Activated T-helper 1 cell treated with anti-CD3 and anti-CD28 coated beads, Interleukin-12 subunit alpha, Interleukin-12 subunit beta, Interleukin-2, Interleukin-4 antibody, amounts not matched to agents 30 ng/mL and 10 ng/mL and 1 ng/mL, durations not matched to agents 14 hours and 24 hours and 36 hours (primary cell): ENCODE results near the gene SPTBN1. TPM values are rescaled to one million over a fixed set of nuclear protein-coding genes. Genes with fewer than 3 reads are reported as not detected.

ENCODE experiments used
- DNase-seq: peaks from one replicate; pipeline ENCODE4 v3.0.0; 2021; ENCODE audit warnings: low spot score
- H3K27ac Mint-ChIP-seq: one replicate; pipeline ENCODE4 v1.8.0; 2021; ENCODE audit warnings: mild to moderate bottlenecking, mixed read lengths
- H3K27me3 Mint-ChIP-seq: one replicate; pipeline ENCODE4 v1.8.0; 2022; ENCODE audit warnings: mild to moderate bottlenecking, moderate library complexity, mixed read lengths; ENCODE audit not compliant: insufficient read depth
- H3K36me3 Mint-ChIP-seq: one replicate; pipeline ENCODE4 v1.8.0; 2021; ENCODE audit warnings: low read depth, mixed read lengths
- H3K4me1 Mint-ChIP-seq: one replicate; pipeline ENCODE4 v1.8.0; 2021; ENCODE audit warnings: low read depth, mixed read lengths
- H3K4me3 Mint-ChIP-seq: one replicate; pipeline ENCODE4 v1.8.0; 2021; ENCODE audit warnings: mild to moderate bottlenecking, moderate library complexity, mixed read lengths
- H3K9me3 Mint-ChIP-seq: one replicate; pipeline ENCODE4 v1.8.0; 2021; ENCODE audit warnings: mixed read lengths
- intact Hi-C: fragments of 100-400 bp; cut with micrococcal nuclease; formaldehyde crosslinking; loops from one replicate; pipeline ENCODE4 v1.15.1; 2024
- total RNA-seq: library from RNA; stranded (reverse); gene quantifications from 2 replicates; pipeline ENCODE4 v1.2.3, GENCODE V29; 2022

Gene SPTBN1
- total RNA-seq, 1 donor from 2014 or later = 64.2 TPM

- DNase-seq = no peak
- no peaks in the 10 kb centered on the region for H3K9me3 Mint-ChIP-seq
- peaks cover 67% of the 10 kb centered on the region for H3K36me3 Mint-ChIP-seq
- H3K27ac Mint-ChIP-seq = peak overlapping the region; percentile 14
- intact Hi-C loops = loop anchor here (1.0 kb wide), 1 partner anchor 9 kb away; no protein-coding TSS in a partner anchor
- H3K27me3 Mint-ChIP-seq = no peaks in the 10 kb centered on the region
- peaks cover 63% of the 10 kb centered on the region for H3K4me1 Mint-ChIP-seq
- no peak overlapping the region for H3K4me3 Mint-ChIP-seq
Measured at GRCh38 chr2:54615832-54616534, 159.9 kb downstream of the SPTBN1 start.

- Mint-ChIP-seq H3K4me1 (peaks cover 54% of the 10 kb centered on the region), H3K4me3 (no peak overlapping the region), H3K9me3 (no peaks in the 10 kb centered on the region), H3K27ac (no peak overlapping the region), H3K36me3 (peaks cover 69% of the 10 kb centered on the region), H3K27me3 (no peaks in the 10 kb centered on the region)
- DNase-seq = no peak
- intact Hi-C loops = no loop called here
Measured at GRCh38 chr2:54617409-54617808, 161.3 kb downstream of the SPTBN1 start.

- no peak for DNase-seq
- intact Hi-C loops = no loop called here
- Mint-ChIP-seq H3K36me3 (peaks cover 67% of the 10 kb centered on the region), H3K9me3 (no peaks in the 10 kb centered on the region), H3K4me3 (no peak overlapping the region), H3K4me1 (peaks cover 43% of the 10 kb centered on the region), H3K27me3 (no peaks in the 10 kb centered on the region), H3K27ac (peak overlapping the region; percentile 14)
Measured at GRCh38 chr2:54618646-54619565, 162.8 kb downstream of the SPTBN1 start.

DNA sequence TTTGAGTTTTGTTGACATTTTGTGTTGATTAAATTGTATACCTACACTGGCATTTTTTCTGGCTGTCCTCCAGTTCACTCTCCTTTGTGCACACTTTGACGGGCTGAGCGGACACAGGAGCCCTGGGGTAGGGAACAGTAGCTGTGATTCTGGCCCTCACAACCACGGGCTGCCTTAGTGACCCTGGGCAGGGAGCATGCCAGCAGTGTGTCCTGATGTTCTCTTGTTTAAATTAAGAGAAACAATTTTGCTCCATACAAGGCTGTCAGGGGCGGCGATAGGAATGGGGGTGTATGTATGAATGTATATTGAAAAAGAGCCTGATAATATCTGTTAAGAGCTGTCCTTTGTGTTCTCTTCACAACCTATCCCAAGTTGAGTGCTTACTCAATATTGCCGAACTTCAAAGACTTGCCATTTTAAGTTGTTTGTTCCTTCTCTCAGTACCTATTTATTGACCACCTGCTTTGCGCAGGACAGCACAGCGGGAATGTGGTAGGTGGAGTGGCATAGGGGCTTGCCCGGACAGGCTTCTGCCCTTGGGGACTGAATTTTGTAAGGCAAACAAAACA, 163.6 kb downstream of the SPTBN1 start:
- H3K4me3 Mint-ChIP-seq = no peak overlapping the region
- no peak for DNase-seq
- H3K36me3 Mint-ChIP-seq = peaks cover 68% of the 10 kb centered on the region
- no peaks in the 10 kb centered on the region for H3K9me3 Mint-ChIP-seq
- peaks cover 38% of the 10 kb centered on the region for H3K4me1 Mint-ChIP-seq
- no peak overlapping the region for H3K27ac Mint-ChIP-seq
- intact Hi-C loops = no loop called here
- no peaks in the 10 kb centered on the region for H3K27me3 Mint-ChIP-seq

DNA sequence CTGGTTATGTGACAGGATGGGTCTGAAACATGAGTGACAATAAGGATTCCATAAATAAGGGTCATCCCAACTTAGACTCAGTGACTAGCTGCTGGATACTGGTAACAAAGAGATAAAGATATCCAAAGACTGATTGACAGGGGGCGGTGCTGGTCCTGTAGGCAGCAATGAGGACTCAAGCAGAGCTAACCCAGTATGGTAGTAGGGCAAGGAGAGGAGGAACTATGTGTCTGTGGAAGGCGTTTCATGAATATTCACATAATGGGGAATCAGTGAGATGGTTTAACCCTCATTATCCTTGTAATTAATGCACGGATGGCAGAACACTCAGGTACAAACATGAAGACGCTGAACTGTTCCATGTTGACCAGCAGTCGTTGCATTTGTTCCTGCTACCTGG, 164.8 kb downstream of the SPTBN1 start:
- Mint-ChIP-seq H3K9me3 (no peaks in the 10 kb centered on the region), H3K4me3 (no peak overlapping the region)

GRCh38 chr2:54624591-54625071, 168.5 kb downstream of the SPTBN1 start:
- Mint-ChIP-seq H3K36me3 (peaks cover 64% of the 10 kb centered on the region), H3K27ac (no peak overlapping the region), H3K4me3 (no peak overlapping the region), H3K9me3 (no peaks in the 10 kb centered on the region), H3K4me1 (peaks cover 19% of the 10 kb centered on the region), H3K27me3 (no peaks in the 10 kb centered on the region)
- DNase-seq = no peak
- intact Hi-C loops = loop anchor here (1.0 kb wide), 1 partner anchor 8 kb away; no protein-coding TSS in a partner anchor

More for the DNA sequence above, 164.8 kb downstream of the SPTBN1 start:
- Mint-ChIP-seq H3K36me3 (peaks cover 66% of the 10 kb centered on the region), H3K27me3 (no peaks in the 10 kb centered on the region), H3K27ac (no peak overlapping the region), H3K4me1 (peaks cover 33% of the 10 kb centered on the region)
- intact Hi-C loops = no loop called here
- no peak for DNase-seq

GRCh38 chr2:54626131-54626530, 170.0 kb downstream of the SPTBN1 start:
- no peak overlapping the region for H3K4me3 Mint-ChIP-seq
- intact Hi-C loops = no loop called here
- H3K27ac Mint-ChIP-seq = no peak overlapping the region
- no peak for DNase-seq
- no peaks in the 10 kb centered on the region for H3K9me3 Mint-ChIP-seq
- peaks cover 65% of the 10 kb centered on the region for H3K36me3 Mint-ChIP-seq
- peaks cover 13% of the 10 kb centered on the region for H3K4me1 Mint-ChIP-seq
- no peaks in the 10 kb centered on the region for H3K27me3 Mint-ChIP-seq

- H3K27me3 Mint-ChIP-seq = no peaks in the 10 kb centered on the region
- H3K27ac Mint-ChIP-seq = no peak overlapping the region
- no peak overlapping the region for H3K4me3 Mint-ChIP-seq
Measured at GRCh38 chr2:54626884-54627283, 170.8 kb downstream of the SPTBN1 start.

DNA sequence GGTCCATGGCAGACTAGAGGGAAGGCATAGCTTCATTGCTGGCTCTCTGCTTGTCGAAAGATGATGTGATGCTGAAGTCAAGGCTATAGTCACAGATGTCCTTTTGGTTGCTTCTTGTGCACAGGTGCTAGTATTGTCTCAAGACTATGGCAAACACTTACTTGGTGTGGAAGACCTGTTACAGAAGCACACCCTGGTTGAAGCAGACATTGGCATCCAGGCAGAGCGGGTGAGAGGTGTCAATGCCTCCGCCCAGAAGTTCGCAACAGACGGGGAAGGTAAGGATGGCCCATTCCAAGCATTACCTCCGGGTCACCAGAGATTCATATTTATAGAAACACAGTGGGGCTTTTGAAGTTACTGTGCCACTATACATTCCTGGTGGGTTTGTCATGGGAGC, 171.8 kb downstream of the SPTBN1 start:
- Mint-ChIP-seq H3K9me3 (no peaks in the 10 kb centered on the region), H3K27me3 (no peaks in the 10 kb centered on the region), H3K4me3 (no peak overlapping the region), H3K36me3 (peaks cover 66% of the 10 kb centered on the region), H3K4me1 (peaks cover 15% of the 10 kb centered on the region), H3K27ac (peak overlapping the region; percentile 64)
- intact Hi-C loops = no loop called here
- DNase-seq = no peak

More at GRCh38 chr2:54626884-54627283, 170.8 kb downstream of the SPTBN1 start:
- intact Hi-C loops = no loop called here
- Mint-ChIP-seq H3K4me1 (peaks cover 13% of the 10 kb centered on the region), H3K9me3 (no peaks in the 10 kb centered on the region), H3K36me3 (peaks cover 67% of the 10 kb centered on the region)
- DNase-seq = no peak

DNA sequence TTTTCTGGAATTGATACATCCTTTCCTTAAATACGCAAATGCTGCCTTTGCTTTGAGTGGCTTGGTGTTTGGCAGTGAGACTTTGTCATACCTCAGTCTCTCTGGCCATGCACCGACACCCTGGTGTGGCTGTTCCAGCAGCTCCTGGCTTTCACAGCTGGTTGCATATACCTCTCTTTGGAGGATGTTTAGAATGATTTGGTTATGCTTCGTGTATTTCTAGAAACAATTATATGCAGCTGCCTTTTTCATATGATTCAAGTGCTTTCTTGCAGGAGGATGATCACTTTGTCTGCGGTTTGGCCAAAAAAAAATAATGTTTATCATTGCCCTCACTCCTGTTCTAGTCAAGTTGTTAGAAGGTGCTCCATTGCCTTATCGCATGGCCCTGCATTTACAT, 172.3 kb downstream of the SPTBN1 start:
- Mint-ChIP-seq H3K36me3 (peaks cover 68% of the 10 kb centered on the region), H3K9me3 (no peaks in the 10 kb centered on the region), H3K27ac (peak overlapping the region; percentile 61), H3K4me3 (no peak overlapping the region), H3K4me1 (peaks cover 19% of the 10 kb centered on the region), H3K27me3 (no peaks in the 10 kb centered on the region)
- intact Hi-C loops = no loop called here
- DNase-seq = no peak

DNA sequence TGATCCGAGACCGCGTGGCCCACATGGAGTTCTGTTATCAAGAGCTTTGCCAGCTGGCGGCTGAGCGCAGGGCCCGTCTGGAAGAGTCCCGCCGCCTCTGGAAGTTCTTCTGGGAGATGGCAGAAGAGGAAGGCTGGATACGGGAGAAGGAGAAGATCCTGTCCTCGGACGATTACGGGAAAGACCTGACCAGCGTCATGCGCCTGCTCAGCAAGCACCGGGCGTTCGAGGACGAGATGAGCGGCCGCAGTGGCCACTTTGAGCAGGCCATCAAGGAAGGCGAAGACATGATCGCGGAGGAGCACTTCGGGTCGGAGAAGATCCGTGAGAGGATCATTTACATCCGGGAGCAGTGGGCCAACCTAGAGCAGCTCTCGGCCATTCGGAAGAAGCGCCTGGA, 172.8 kb downstream of the SPTBN1 start:
- intact Hi-C loops = no loop called here
- Mint-ChIP-seq H3K36me3 (peaks cover 68% of the 10 kb centered on the region), H3K9me3 (no peaks in the 10 kb centered on the region), H3K4me1 (peaks cover 23% of the 10 kb centered on the region), H3K4me3 (no peak overlapping the region), H3K27ac (peak overlapping the region; percentile 61), H3K27me3 (no peaks in the 10 kb centered on the region)
- no peak for DNase-seq

DNA sequence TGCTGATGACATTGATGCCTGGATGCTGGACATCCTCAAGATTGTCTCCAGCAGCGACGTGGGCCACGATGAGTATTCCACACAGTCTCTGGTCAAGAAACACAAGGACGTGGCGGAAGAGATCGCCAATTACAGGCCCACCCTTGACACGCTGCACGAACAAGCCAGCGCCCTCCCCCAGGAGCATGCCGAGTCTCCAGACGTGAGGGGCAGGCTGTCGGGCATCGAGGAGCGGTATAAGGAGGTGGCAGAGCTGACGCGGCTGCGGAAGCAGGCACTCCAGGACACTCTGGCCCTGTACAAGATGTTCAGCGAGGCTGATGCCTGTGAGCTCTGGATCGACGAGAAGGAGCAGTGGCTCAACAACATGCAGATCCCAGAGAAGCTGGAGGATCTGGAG, 173.3 kb downstream of the SPTBN1 start:
- intact Hi-C loops = no loop called here
- no peaks in the 10 kb centered on the region for H3K27me3 Mint-ChIP-seq
- H3K4me1 Mint-ChIP-seq = peaks cover 28% of the 10 kb centered on the region
- H3K4me3 Mint-ChIP-seq = no peak overlapping the region
- no peak overlapping the region for H3K27ac Mint-ChIP-seq
- H3K36me3 Mint-ChIP-seq = peaks cover 68% of the 10 kb centered on the region
- DNase-seq = no peak
- no peaks in the 10 kb centered on the region for H3K9me3 Mint-ChIP-seq
